Memory B cell (primary cell): ENCODE results near the gene LIPT2.

Source experiments
- ATAC-seq: fragments of 150-1000 bp; cut with Tn5 transposase; 2 replicates; pipeline ENCODE4 v1.10.0; 2021; ENCODE audit warnings: low read depth, mild to moderate bottlenecking, moderate library complexity
- DNase-seq, 2 donors: peaks; one replicate each; pipeline ENCODE4 v3.0.0; 2022; ENCODE audit warnings: low spot score in 2 of 2
- H3K27ac Mint-ChIP-seq: one replicate; pipeline ENCODE4 v1.8.0; 2022; ENCODE audit warnings: mild to moderate bottlenecking, moderate library complexity, mixed read lengths
- H3K27me3 Mint-ChIP-seq: one replicate; pipeline ENCODE4 v1.8.0; 2022; ENCODE audit warnings: mixed read lengths
- H3K36me3 Mint-ChIP-seq: one replicate; pipeline ENCODE4 v1.8.0; 2022; ENCODE audit warnings: mild to moderate bottlenecking, mixed read lengths
- H3K4me1 Mint-ChIP-seq: one replicate; pipeline ENCODE4 v1.8.0; 2022; ENCODE audit warnings: mixed read lengths
- H3K4me3 Mint-ChIP-seq: one replicate; pipeline ENCODE4 v1.8.0; 2022; ENCODE audit warnings: mild to moderate bottlenecking, moderate library complexity, mixed read lengths
- H3K9me3 Mint-ChIP-seq: one replicate; pipeline ENCODE4 v1.8.0; 2022; ENCODE audit warnings: mixed read lengths

LIPT2 gene

GRCh38 chr11:74446532-74446938 is 47.0 kb downstream of the LIPT2 start:
- ATAC-seq: no peak
- H3K36me3 Mint-ChIP-seq: no peaks in the 10 kb centered on the region
- no peaks in the 10 kb centered on the region for H3K9me3 Mint-ChIP-seq
- H3K27ac Mint-ChIP-seq: no peak overlapping the region
- H3K27me3 Mint-ChIP-seq: peaks cover 11% of the 10 kb centered on the region
- DNase-seq: no peak
- H3K4me3 Mint-ChIP-seq: no peak overlapping the region
- peaks cover 3% of the 10 kb centered on the region for H3K4me1 Mint-ChIP-seq

- H3K4me1 Mint-ChIP-seq: no peaks in the 10 kb centered on the region
- H3K27ac Mint-ChIP-seq: no peak overlapping the region
- H3K36me3 Mint-ChIP-seq: no peaks in the 10 kb centered on the region
- H3K4me3 Mint-ChIP-seq: no peak overlapping the region
- no peak for ATAC-seq
- H3K9me3 Mint-ChIP-seq: no peaks in the 10 kb centered on the region
- DNase-seq: no peak
- peaks cover 13% of the 10 kb centered on the region for H3K27me3 Mint-ChIP-seq
Measured at GRCh38 chr11:74444173-74444826, 49.2 kb downstream of the LIPT2 start.

- ATAC-seq (no peak), DNase-seq (no peak)
- H3K9me3 Mint-ChIP-seq: no peaks in the 10 kb centered on the region
- no peaks in the 10 kb centered on the region for H3K4me1 Mint-ChIP-seq
- no peak overlapping the region for H3K27ac Mint-ChIP-seq
- peaks cover 13% of the 10 kb centered on the region for H3K27me3 Mint-ChIP-seq
- no peak overlapping the region for H3K4me3 Mint-ChIP-seq
- H3K36me3 Mint-ChIP-seq: no peaks in the 10 kb centered on the region
Measured at GRCh38 chr11:74443071-74443864, 50.3 kb downstream of the LIPT2 start.

GRCh38 chr11:74442636-74443035 is 50.9 kb downstream of the LIPT2 start:
- no peak for ATAC-seq
- no peaks in the 10 kb centered on the region for H3K4me1 Mint-ChIP-seq

More at GRCh38 chr11:74442636-74443035, 50.9 kb downstream of the LIPT2 start:
- Mint-ChIP-seq H3K9me3 (no peaks in the 10 kb centered on the region), H3K36me3 (no peaks in the 10 kb centered on the region), H3K27ac (no peak overlapping the region), H3K27me3 (peaks cover 13% of the 10 kb centered on the region), H3K4me3 (no peak overlapping the region)
- no peak for DNase-seq
